SJSA1 (cell line): ENCODE measurements around the gene TMSB4X. TPM values are rescaled to one million over a fixed set of nuclear protein-coding genes. Genes with fewer than 3 reads are reported as not detected.
"Not testable (repeated sequence)": the region's sequence is repeated elsewhere in the genome, so short reads cannot be mapped to it uniquely, and the experiment has no call there.

Source experiments
- DNase-seq, 2 experiments: peaks; one replicate each; pipeline ENCODE4 v3.0.0-alpha.2; 2015 to 2020; ENCODE audit warnings: low spot score in 2 of 2, low read depth in 1 of 2
- H3K27ac ChIP-seq: fragments of 250-450 bp; sonication (Bioruptor Pico); 2 replicates; pipeline ENCODE4 v1.5.1; 2020; ENCODE audit warnings: mild to moderate bottlenecking, moderate library complexity
- H3K27me3 ChIP-seq: fragments of 250-450 bp; sonication (Bioruptor Pico); replicated peaks from 2 replicates; pipeline ENCODE4 v1.5.1; 2020; ENCODE audit warnings: mild to moderate bottlenecking, moderate library complexity
- H3K36me3 ChIP-seq: fragments of 250-450 bp; sonication (Bioruptor Pico); 2 replicates; pipeline ENCODE4 v1.5.1; 2020; ENCODE audit warnings: mild to moderate bottlenecking
- H3K4me1 ChIP-seq: fragments of 250-450 bp; sonication (Bioruptor Pico); replicated peaks from 2 replicates; pipeline ENCODE4 v1.6.1; 2021; ENCODE audit warnings: mild to moderate bottlenecking
- H3K4me3 ChIP-seq: fragments of 250-450 bp; sonication (Bioruptor Pico); 2 replicates; pipeline ENCODE4 v1.5.1; 2020; ENCODE audit warnings: mild to moderate bottlenecking
- H3K9me3 ChIP-seq: fragments of 250-450 bp; sonication (Bioruptor Pico); replicated peaks from 2 replicates; pipeline ENCODE4 v1.5.1; 2020; ENCODE audit warnings: mild to moderate bottlenecking
- total RNA-seq: library from RNA; depleted of rRNA; stranded (reverse); fragments of >200 nt; shearing (Covaris generic); gene quantifications from 2 replicates; pipeline ENCODE4 v1.2.3, GENCODE V29; 2014

Gene TMSB4X
- total RNA-seq, 1 experiment from 2014 or later = 4,755 TPM

DNA sequence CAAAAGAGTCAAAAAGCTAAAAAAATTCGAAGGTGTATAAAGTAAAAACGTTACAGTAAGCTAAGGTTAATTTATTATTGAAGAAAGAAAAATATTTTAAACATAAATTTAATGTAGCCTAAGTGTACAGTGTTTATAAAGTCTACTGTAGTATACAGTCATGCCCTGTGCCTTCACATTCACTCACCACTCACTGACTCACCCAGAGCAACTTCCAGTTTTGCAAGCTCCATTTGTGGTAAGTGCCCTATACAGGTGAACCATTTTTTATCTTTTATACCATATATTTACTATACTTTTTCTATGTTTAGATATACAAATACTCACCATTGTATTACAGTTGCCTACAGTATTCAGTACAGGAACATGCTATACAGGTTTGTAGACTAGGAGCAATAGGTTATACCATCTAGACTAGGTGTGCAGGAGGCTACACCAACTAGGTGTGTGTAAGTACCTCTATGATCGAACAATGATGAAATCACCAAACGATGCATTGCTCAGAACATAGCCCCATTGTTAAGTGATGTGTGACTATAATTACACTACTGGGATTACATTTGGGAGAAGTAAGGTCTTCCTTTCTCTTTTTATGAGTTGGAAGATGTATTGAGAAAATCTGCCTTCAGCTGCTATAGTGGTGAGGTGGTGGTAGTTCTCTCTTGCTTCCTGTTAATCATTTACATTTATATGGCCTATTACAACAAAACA lies 27.2 kb downstream of the TMSB4X start:
- Histone ChIP-seq H3K27ac (no peak overlapping the region), H3K4me1 (peaks cover 35% of the 10 kb centered on the region), H3K4me3 (no peak overlapping the region), H3K27me3 (no peaks in the 10 kb centered on the region), H3K36me3 (no peaks in the 10 kb centered on the region), H3K9me3 (no peaks in the 10 kb centered on the region)
- DNase-seq = no peak

DNA sequence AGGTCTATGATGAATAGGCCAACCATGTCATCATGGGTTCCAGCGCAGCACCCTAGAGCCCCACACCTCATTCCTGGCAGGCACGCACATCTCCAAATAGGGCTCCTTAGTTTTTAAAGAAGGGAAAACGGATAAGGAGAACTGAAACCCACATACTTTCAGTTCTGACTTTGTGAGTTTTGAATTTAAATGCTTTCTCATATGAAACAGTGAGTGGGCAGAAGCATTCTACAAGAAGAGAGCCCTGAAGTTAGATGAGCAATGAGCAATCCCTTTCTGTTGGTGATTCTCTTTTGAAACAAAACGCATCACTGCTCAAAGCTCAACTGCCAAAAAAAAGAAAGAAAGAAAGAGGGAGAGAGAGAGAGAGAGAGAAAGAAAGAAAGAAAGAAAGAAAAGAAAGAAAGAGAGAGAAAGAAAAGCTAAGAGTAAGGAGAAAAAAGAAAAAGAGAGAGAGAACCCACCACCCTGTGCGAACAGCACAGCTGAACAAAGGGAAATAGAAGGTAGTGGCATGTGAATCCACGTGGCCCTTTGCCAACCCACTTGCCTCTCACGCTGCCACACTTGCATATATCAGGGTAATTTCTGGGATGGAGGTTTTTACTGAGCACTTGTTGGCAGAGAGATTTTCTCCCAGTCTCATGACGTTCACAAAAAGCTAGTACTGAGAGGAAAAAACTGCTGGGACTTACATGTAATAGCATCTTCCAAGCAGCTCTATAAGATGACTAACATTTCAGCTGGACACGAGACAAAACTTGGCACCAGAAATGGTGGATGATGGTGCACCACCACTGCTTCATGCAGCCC lies 31.0 kb downstream of the TMSB4X start:
- DNase-seq = no peak
- Histone ChIP-seq H3K4me3 (no peak overlapping the region), H3K9me3 (no peaks in the 10 kb centered on the region), H3K27me3 (no peaks in the 10 kb centered on the region), H3K27ac (no peak overlapping the region), H3K36me3 (no peaks in the 10 kb centered on the region), H3K4me1 (peaks cover 36% of the 10 kb centered on the region)

DNA sequence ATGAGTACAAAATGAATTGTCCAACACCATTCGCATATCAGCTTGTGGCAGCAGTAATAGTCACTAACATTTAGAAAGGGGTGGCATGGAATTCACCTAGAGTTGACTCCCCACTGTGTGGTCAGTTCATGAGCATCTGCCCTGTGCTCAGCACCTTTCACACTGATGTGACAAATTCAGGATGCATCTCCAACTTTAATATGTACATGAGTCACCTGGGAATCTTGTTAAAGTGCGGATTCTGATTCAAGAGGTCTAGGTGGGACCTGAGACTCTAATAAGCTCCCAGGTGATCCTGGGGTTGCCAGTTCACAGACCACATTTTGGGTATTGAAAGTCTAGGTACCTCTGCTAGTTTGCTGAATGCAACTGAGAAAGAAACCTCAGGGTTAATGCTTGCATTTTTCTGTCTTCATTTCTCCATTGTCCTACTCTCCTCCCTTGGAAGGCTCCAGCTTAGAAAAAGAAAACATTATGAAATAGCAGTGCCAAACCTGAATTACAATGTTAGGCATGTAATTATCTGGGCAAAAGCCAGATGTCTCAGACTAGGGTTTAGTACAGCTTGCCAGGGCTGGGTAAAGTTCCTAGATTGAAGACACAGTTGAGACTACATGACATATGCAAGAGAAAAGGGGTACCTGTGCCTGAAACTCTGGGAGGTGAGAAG lies 32.7 kb downstream of the TMSB4X start:
- peaks cover 24% of the 10 kb centered on the region for H3K4me1 ChIP-seq
- no peaks in the 10 kb centered on the region for H3K9me3 ChIP-seq
- no peak overlapping the region for H3K4me3 ChIP-seq
- no peak overlapping the region for H3K27ac ChIP-seq
- H3K27me3 ChIP-seq = no peaks in the 10 kb centered on the region
- peak in 1 of 2 experiments; percentile 38 for DNase-seq
- H3K36me3 ChIP-seq = no peaks in the 10 kb centered on the region

DNA sequence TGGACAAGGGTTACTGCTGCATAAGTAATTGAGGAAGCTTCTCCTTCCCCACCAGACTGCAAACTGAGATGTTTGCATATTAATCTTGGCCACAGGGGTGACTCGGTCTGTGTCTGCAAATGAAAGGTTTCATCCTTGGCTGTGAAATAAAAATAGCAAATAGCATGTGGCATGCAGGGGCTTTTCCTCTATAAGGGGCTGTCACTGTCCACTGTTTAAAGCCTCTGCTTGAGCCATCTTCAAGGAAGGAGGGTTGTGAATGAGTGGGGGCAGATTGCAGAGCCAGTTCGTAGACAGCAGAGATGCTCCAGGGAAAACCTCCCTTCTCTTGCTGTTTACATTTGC lies 33.3 kb downstream of the TMSB4X start:
- no peaks in the 10 kb centered on the region for H3K9me3 ChIP-seq
- no peaks in the 10 kb centered on the region for H3K27me3 ChIP-seq
- H3K4me3 ChIP-seq = no peak overlapping the region
- H3K4me1 ChIP-seq = peaks cover 24% of the 10 kb centered on the region
- H3K36me3 ChIP-seq = no peaks in the 10 kb centered on the region
- no peak for DNase-seq
- no peak overlapping the region for H3K27ac ChIP-seq

DNA sequence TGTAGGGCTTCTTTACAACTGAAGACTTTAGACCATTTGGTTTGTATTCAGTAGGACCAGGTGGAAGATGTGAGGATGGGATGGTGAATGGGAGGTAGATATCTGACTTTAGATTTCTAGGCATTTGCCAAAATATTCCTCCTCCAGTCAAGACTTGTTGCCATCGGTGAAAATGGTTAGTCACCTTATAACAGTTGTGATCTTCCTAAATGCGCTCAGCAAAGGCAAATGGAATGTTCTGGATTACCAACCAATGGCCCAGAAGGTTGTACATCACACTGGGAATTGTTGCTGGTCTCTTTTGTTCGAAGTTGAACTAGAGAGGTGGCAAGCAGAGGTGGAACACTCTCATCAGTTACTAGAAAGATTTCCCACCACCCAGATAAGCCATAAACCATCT lies 33.9 kb downstream of the TMSB4X start:
- Histone ChIP-seq H3K9me3 (no peaks in the 10 kb centered on the region), H3K36me3 (no peaks in the 10 kb centered on the region), H3K27ac (no peak overlapping the region), H3K4me1 (peaks cover 31% of the 10 kb centered on the region), H3K27me3 (no peaks in the 10 kb centered on the region), H3K4me3 (no peak overlapping the region)
- DNase-seq = no peak

DNA sequence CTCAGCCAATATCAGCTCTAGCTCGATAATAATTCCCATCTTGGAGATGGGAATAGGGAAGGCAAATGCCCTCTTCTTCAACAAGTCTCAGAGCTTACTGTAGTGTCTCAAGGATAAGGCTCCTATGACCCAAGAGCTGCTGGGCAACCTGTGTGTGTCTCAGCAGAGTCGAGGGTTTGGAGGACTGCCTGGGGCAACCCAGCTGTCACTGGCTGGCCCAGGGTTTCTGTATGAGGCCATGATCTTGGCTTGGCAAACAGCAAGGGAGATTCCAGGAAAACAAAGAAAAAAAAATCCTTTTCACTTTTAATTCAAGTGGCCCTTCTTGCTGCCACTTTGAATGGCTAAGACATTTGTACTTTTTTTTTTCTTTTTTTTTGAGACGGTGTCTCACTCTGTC lies 34.4 kb downstream of the TMSB4X start:
- Histone ChIP-seq H3K9me3 (no peaks in the 10 kb centered on the region), H3K4me1 (peaks cover 35% of the 10 kb centered on the region), H3K4me3 (no peak overlapping the region), H3K27me3 (no peaks in the 10 kb centered on the region), H3K36me3 (no peaks in the 10 kb centered on the region), H3K27ac (no peak overlapping the region)
- no peak for DNase-seq

DNA sequence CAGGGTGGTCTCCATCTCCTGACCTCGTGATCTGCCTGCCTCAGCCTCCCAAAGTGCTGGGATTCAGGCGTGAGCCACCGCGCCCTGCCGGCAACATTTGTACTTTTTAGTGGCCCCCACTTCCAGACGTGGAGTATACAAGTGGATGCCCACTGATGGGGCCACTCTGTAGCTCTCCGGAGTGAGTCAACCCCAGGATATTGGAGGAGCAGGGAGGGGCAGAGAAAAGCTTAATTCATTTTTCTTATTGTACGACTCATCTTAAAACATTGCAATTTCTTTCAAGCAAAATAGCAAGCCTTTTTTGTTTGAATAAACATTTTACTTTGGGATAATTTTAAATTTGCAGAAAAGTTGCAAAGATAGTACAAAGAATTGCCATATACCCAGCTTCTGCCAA lies 34.9 kb downstream of the TMSB4X start:
- Histone ChIP-seq H3K27me3 (no peaks in the 10 kb centered on the region), H3K4me3 (no peak overlapping the region), H3K9me3 (no peaks in the 10 kb centered on the region), H3K36me3 (no peaks in the 10 kb centered on the region), H3K27ac (no peak overlapping the region), H3K4me1 (peaks cover 40% of the 10 kb centered on the region)
- DNase-seq = no peak

DNA sequence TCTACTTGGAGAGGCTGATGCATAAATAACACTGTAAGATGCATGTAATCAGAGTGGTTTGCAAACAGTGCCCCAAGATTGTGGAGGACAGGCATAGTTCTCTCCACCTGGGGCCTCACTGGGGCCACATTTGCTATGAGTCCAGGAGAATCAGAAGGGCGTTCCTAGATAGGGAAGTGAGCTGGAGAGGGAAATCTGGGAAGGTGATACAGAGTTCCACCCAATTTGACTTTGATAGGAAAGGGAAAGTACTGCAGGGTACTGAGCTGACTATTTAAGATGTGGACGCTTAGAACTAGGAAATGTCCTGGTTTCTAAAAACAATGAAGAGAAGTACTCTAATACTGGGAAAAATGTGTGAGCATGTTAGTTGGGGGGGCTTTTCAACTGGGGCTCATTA lies 35.6 kb downstream of the TMSB4X start:
- Histone ChIP-seq H3K9me3 (no peaks in the 10 kb centered on the region), H3K27me3 (no peaks in the 10 kb centered on the region), H3K27ac (no peak overlapping the region), H3K36me3 (no peaks in the 10 kb centered on the region), H3K4me3 (no peak overlapping the region), H3K4me1 (peaks cover 47% of the 10 kb centered on the region)
- DNase-seq = no peak

DNA sequence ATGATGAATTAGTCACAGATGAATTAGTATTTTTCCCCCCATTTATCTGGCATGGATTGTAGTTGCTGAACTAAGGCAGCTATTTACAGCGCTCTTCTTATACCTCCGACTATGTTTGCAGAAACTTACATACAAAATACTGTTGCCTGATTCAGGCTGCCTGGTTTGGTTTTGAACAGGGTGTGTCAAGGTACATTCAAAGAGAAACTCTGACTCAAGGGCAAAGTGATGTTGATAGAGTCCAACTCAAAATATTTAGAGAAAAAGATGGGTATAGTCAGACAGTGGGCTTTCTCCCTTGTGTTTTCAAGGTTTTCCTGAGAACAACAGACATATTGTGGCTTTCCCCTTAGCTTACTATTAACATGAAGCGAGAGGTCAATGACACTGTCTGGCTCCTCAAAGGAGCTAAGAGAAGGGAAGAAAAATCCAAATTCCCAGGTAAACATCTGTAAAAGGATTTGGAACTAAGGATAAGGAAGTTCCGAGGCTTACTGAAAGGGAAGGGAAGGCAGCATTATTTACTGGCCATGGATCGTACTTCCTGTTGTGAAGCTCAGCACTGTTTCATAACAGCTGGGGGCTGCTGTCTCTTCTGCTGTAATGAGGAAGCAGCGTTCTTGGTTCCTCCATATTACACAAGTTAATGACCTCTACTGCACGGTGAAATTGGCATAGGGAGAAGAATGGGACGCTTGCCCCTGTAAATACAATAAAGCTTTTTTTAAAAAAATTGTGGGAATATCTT lies 38.6 kb downstream of the TMSB4X start:
- Histone ChIP-seq H3K4me1 (peaks cover 41% of the 10 kb centered on the region), H3K9me3 (no peaks in the 10 kb centered on the region), H3K27ac (peak overlapping the region; percentile 69), H3K27me3 (no peaks in the 10 kb centered on the region), H3K36me3 (no peaks in the 10 kb centered on the region), H3K4me3 (no peak overlapping the region)
- no peak for DNase-seq

DNA sequence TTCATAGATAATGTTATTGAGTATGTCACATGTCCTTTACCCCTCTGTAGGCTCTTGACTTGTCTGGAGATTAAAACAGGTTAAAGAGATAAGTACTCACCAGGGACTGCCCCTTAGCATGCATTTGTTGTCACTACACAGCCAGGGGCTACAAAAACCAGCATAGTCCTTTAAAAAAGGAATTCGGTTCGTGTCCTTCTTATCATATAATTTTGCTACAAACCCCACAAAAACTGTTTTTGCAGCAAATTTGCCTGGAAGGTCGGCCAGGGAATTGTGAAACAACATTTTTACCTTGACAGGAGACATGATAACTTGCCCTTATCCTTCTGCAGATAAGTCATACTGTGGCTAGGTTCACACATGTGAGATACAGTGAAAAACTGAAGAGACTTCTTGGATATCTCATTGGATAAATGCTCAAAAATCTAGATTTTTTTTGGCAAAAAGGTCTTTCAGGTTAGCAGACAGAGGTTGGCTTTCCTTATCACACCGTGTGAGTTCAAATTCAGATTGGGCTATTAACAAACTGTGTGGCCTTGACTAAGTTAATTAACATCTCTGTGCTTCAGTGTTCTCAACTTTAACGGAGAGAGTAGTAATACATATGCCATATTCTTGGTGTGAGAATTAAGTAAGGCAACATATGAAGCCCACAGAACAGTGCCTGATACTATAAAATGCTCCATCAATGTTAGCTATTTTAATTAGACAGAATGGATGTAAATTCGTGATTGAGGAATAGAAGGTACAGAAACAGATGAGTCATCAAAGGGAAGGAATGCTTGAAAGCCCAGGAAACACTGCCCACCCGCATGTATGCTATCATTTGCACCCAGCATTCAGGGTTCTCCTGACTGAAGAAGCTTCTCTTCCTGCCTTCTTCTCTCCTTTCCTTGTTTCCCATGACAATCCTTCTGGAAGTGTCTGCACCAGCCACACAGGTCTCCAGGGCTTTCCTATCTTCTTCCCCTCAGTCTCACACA lies 39.5 kb downstream of the TMSB4X start:
- no peak overlapping the region for H3K4me3 ChIP-seq
- H3K36me3 ChIP-seq = no peaks in the 10 kb centered on the region
- no peaks in the 10 kb centered on the region for H3K9me3 ChIP-seq
- H3K27ac ChIP-seq = peak overlapping the region; percentile 69
- peak; percentile 47 to 48 for DNase-seq
- H3K4me1 ChIP-seq = peaks cover 34% of the 10 kb centered on the region
- no peaks in the 10 kb centered on the region for H3K27me3 ChIP-seq

DNA sequence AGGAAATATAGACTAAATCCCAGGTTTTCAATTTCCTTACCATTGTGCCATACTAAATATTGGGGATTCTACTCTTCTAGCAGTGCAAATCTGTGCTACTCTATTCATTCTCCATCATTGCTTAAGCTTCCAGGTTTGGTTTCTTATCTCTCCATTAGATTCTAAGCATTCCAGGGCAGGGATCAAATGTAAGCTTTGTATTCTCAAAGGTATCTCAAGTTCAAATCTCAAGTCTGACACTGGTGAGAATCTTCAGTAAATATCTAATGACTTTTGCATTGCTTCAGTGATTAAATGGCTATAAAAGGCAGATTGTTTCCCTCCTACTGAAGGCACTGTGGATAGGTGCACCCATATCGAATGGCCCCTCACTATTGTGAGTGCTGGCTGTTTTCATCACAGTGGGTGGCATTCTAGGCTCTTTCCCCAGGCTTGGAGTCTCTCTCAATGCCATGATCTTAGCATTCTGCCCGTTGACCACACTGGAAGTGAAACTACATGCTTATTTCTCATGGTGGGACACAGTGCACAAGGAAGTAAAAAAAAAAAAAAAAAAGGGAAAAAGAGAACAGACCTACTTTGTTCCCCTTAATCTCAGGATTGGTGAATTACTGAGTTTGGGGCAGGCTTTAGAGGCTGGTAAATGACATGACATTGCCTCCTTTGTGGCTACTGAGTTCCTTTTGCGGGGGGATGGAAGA lies 40.8 kb downstream of the TMSB4X start:
- DNase-seq = peak in 1 of 2 experiments; percentile 56
- peak overlapping the region; percentile 56 for H3K27ac ChIP-seq
- no peaks in the 10 kb centered on the region for H3K36me3 ChIP-seq
- no peaks in the 10 kb centered on the region for H3K27me3 ChIP-seq
- H3K9me3 ChIP-seq = no peaks in the 10 kb centered on the region
- H3K4me1 ChIP-seq = peaks cover 36% of the 10 kb centered on the region
- H3K4me3 ChIP-seq = no peak overlapping the region

DNA sequence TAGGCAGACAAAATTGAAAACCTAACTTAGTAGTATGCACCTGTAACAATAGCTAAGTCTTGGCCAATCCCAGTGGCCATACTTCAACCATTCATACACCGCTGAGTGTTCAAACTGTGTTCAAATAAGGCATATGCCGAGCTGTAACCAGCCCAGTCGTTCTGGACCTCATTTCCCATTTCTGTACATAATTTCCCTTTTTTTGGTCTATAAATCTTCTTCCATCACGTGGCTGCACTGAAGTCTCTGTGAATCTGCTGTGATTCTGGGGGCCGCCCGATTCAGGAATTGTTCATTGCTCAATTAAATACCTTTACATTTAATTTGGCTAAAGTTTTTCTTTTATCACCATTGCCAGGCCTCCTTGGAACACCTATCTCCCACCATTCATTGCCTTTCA lies 41.8 kb downstream of the TMSB4X start:
- not testable (repeated sequence) for DNase-seq, H3K4me3 ChIP-seq, H3K9me3 ChIP-seq, H3K36me3 ChIP-seq, H3K27me3 ChIP-seq, H3K27ac ChIP-seq
- peaks cover 45% of the 10 kb centered on the region for H3K4me1 ChIP-seq
